GM12874 (cell line): Measurements from ENCODE around the gene FUT6.

Source experiments
- TF ChIP-seq, protein P1 (sequence below): IDR thresholded peaks from 2 replicates; pipeline ENCODE4 v1.5.1; 2011; ENCODE audit warnings: low read depth, mild to moderate bottlenecking, control low read depth, low read length, moderate library complexity; ENCODE audit not compliant: insufficient read depth

FUT6 gene

DNA sequence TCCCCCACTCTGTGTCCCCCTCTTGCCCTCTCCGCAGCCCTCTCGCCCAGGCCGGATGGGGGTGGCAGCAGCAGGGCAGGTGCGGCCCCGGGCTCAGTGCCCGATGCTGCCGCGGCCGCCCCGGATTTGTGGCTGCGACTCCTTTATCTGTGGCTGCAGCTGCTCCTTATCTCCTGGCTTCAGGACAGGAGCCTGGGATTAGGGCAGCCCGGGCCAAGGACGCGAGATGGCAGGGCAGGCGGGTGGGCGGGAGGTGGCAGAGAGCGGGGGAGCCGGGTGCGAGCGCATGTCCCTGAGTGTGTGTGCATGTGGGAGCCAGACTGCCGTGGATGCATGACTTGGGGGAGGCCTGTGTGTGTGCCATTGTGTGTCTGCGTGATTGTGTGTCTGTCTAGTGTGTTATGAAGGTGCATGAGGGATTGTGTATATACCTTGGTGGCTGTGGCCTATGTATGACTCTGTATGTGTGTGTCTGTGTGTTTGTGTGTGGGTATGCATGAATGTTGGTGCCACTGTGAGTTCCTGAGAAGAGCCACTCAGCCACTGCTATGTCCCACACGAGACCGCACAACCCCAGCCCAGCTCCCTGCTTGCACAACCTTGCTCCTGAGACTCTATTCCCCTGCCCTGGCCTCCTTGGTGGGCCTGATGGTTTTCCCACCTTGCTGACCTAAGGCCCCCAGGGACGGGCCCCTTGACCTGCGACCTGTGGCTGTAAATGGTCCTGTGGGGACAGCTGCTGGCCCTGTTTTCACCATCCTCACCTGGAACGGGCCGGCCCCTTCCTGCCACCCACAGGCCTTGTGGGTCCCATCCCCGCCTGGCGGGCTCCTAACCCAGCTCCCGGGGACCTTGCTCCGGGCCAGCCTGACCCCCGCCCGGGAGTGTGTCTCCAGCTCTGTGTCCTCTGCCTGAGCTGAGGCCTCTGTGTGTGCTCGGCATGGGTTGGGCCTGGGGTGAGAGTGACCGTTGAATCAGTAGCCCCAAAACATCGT is 40.0 kb downstream of the FUT6 start:
- TF ChIP-seq, protein P1, sequence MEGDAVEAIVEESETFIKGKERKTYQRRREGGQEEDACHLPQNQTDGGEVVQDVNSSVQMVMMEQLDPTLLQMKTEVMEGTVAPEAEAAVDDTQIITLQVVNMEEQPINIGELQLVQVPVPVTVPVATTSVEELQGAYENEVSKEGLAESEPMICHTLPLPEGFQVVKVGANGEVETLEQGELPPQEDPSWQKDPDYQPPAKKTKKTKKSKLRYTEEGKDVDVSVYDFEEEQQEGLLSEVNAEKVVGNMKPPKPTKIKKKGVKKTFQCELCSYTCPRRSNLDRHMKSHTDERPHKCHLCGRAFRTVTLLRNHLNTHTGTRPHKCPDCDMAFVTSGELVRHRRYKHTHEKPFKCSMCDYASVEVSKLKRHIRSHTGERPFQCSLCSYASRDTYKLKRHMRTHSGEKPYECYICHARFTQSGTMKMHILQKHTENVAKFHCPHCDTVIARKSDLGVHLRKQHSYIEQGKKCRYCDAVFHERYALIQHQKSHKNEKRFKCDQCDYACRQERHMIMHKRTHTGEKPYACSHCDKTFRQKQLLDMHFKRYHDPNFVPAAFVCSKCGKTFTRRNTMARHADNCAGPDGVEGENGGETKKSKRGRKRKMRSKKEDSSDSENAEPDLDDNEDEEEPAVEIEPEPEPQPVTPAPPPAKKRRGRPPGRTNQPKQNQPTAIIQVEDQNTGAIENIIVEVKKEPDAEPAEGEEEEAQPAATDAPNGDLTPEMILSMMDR, result no peak

DNA sequence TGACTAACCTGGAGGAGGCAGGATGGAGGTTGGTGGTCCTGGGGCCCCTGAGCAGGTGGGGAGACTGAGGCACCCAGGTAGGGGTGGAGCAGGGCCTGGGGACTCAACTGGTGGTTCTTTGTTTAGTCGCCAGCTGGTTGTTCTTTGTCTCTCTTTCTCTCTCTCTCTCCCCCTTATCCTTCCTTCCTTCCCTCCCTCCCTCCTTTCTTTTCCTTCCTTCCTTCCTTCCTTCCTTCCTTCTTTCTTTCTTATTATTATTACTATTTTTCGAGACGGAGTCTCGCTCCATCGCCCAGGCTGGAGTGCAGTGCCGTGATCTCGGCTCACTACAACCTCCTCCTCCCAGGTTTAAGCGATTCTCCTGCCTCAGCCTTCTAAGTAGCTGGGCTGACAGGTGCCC is 41.3 kb downstream of the FUT6 start:
- TF ChIP-seq, protein P1, result no peak

DNA sequence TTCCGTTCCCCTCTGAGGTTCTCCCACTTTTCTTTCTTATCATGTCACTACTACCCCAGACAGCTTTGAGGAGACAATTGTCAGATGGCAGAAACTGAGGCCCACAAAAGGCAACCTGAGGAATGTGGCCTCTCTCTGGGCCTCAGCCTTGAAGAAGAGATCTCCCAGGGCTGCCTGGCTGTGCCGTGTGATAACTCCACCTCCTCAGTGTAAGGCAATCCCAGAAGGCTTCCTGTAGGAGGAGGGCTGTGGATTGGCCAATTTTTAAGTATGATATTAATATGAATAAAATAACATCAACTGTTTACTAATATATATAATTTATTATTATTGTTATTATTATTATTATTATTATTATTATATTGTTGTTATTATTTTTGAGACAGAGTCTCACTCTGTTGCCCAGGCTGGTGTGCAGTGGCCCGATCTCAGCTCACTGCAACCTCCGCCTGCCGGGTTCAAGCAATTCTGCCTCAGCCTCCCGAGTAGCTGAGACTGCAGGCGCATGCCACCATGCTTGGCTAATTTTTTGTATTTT is 44.1 kb downstream of the FUT6 start:
- TF ChIP-seq, protein P1, result no peak

- TF ChIP-seq, protein P1, result no peak
Observed at GRCh38 chr19:5793188-5793587, 46.3 kb downstream of the FUT6 start.

GRCh38 chr19:5792224-5792623 is 47.3 kb downstream of the FUT6 start:
- TF ChIP-seq, protein P1, result no peak

DNA sequence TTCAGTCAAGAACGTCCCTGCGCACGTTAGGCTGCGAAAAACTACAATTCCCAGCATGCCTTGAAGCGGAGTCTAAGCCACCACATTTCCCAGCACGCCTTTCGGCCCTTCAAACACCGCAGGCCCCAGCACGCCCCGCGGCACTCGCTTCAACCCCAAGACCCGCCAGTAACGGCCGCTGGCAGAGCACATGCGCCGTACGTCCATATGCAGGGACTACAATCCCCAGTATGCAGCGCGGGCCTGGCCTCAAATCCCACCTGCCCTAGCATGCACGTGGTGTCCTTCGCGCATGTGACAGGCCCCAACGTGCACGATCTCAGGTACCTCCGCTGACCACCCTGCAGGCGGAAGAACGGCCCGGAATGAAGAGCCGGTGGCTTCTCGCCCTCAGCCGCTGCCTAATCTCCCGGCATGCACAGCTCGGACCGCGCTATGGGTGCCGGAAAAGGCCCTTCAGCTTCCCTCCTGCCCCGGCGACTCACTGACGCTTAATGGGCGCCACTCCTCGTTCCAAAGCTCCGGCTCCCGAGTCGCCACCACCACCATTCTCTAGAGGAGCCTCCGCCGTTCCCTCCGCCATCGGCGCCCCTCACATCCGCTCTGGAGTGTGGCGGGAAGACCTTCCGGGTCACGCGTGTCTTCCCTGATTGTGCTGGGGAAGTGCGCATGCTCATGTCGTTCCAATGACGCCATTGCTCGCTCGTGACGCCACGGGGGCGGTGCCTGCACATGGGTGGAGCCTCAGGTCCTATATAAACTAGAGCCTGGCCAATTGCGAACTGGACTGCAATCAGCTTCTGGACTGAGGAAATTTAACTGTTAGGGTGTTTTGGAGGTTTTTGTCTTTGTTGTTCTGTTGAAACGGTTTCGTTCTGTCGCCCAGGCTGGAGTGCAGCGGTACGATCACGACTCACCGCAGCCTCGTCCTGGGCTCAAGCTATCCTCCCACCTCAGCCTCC is 48.7 kb downstream of the FUT6 start, which contains the start of gene DUS3L:
TSS of gene DUS3L (minus strand) at position 605 of the 962 bp plus-strand sequence. CDS start at position 583, 22 bp downstream.
- TF ChIP-seq, protein P1, result no peak
